NCI-H146 treated with DMSO at 0.1 percent for 48 hours (cell line): ENCODE data around the gene GIMAP4.

Experiments
- DNase-seq: peaks from one replicate; lab custom pipeline; 2025; ENCODE audit not compliant: unreplicated experiment; lab: John Stamatoyannopoulos, UW

The GIMAP4 gene

GRCh38 chr7:150567169-150567568 lies at the start of gene GIMAP4:
Gene GIMAP4 (plus strand): TSS chr7:150567390. CDS start chr7:150569902, 2,512 bp downstream.
- DNase-seq: no peak

GRCh38 chr7:150519310-150519709 lies 47.9 kb upstream of the GIMAP4 start:
- DNase-seq: no peak

DNA sequence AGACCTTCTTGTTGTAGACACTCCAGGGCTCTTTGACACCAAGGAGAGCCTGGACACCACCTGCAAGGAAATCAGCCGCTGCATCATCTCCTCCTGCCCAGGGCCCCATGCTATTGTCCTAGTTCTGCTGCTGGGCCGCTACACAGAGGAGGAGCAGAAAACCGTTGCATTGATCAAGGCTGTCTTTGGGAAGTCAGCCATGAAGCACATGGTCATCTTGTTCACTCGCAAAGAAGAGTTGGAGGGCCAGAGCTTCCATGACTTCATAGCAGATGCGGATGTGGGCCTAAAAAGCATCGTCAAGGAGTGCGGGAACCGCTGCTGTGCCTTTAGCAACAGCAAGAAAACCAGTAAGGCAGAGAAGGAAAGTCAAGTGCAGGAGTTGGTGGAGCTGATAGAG lies 47.0 kb upstream of the GIMAP4 start:
- DNase-seq: no peak

DNA sequence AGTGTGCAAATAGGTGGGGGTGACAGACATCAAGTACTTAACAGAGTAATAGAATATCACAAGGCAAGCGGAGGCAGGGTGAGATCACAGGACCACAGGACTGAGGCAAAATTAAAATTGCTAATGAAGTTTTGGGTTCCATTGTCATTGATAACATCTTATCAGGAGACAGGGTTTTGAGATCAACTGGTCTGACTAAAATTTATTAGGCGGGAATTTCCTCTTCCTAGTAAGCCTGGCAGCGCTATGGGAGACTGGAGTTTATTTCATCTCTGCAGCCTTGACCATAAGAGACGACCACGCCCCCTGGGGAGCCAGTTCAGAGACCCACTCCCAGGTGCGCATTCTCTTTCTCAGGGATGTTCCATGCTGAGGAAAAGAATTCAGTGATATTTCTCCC lies 44.3 kb upstream of the GIMAP4 start:
- peak; percentile 8 for DNase-seq

- DNase-seq: no peak
Observed at GRCh38 chr7:150524018-150524417, 43.2 kb upstream of the GIMAP4 start.

DNA sequence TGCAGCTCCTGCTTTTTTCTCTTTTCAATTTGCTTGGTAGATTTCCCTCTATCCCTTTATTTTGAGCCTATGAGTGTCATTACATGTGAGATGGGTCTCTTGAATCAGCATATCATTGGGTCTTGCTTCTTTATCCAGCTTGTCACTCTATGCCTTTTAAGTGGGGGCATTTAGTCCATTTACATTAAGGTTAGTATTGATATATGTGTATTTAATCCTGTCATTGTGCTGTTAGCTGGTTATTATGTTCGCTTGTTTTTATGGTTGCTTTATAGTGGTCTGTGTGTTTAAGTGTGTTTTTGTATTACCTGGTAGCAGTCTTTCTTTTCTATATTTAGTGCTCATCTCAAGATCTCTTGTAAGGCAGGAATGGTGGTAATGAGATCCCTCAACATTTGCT lies 35.5 kb upstream of the GIMAP4 start:
- no peak for DNase-seq

DNA sequence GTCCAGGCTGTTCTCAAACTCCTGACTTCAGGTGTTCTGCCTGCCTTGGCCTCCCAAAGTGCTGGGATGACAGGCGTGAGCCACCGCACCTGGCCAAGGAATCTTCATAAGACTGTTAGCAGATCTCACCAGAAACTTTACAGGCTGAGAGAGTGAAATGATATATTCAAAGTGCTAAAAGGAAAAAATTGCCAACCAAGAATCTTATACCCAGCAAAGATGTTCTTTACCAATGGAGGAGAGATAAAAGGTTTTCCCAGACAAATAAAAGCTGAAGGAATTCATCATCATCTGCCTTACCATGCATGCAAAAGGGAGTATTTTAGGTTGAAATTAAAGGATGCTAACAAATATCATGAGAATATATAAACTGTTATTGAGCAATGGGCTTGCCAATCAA lies 28.9 kb upstream of the GIMAP4 start:
- no peak for DNase-seq

GRCh38 chr7:150553163-150553562 lies 14.0 kb upstream of the GIMAP4 start:
- no peak for DNase-seq

DNA sequence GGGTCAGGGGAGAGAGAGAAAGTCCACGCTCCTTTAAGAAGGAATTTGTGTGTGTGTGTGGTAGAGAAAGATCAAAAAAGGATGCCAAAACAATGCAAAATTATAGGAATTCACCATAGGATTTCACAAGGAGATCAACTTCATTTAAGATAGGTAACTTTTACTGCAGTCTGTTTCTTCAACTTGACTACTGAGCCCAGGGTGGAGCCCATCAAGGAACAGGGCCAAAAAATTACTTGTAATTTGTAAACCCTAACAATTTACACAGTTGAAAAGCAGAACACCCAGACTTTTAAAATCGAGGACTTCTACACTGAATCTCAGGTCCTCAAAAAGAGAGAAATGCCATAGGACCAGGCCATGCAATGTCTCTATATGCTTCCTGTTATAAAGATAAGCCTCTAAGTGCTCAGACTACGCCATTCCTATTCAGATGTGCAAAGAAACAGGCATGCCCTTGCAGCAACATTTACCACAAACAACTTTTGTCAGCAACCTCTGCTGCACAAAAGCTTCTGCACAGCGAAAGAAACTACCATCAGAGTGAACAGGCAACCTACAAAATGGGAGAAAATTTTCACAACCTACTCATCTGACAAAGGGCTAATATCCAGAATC lies 10.6 kb upstream of the GIMAP4 start:
- no peak for DNase-seq

- DNase-seq: no peak
Observed at GRCh38 chr7:150560486-150560885, 6.7 kb upstream of the GIMAP4 start.

DNA sequence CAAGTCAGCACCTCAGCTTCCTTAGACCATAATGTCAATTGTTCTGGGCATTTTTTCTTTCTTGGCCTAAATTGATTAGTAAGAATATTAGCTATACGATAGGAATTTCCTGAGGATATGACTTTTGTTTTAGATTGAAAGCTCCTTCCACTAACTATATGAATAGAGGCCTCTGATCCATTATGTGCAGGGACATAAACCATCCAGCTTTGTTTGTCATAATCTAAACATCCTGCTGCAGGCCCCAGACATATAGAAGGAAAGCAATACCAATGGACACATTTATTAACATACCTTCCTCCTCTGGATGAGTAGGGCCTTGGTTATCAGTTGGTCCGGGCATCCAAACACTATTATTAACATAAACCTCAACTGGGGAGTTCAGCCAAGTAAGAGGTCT lies 4.3 kb upstream of the GIMAP4 start:
- no peak for DNase-seq

GRCh38 chr7:150564006-150564405 lies 3.2 kb upstream of the GIMAP4 start:
- no peak for DNase-seq

- no peak for DNase-seq
Observed at GRCh38 chr7:150564566-150564965, 2.6 kb upstream of the GIMAP4 start.

- DNase-seq: no peak
Observed at GRCh38 chr7:150565239-150565638, 2.0 kb upstream of the GIMAP4 start.

- no peak for DNase-seq
Observed at GRCh38 chr7:150566123-150566522, 1.1 kb upstream of the GIMAP4 start.

DNA sequence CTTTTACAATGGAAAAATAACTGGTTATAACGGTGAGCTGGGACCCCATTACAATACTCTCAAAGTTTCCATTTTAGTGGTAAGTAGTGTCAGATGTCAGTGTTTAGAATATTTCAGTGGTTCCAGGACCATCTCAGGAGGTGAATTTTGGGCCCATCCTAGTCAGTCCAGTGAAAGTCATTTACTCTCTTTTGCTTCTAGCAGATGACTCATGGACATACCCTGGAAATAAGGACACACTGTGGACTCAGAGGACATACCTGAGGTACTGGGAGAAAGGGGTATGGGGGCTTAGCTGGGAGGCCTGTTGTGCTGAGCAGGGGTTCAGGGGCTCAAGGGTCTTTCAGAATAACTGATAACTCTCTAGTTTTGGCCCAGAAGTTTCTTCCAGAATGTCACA lies 618 bp upstream of the GIMAP4 start:
- no peak for DNase-seq

DNA sequence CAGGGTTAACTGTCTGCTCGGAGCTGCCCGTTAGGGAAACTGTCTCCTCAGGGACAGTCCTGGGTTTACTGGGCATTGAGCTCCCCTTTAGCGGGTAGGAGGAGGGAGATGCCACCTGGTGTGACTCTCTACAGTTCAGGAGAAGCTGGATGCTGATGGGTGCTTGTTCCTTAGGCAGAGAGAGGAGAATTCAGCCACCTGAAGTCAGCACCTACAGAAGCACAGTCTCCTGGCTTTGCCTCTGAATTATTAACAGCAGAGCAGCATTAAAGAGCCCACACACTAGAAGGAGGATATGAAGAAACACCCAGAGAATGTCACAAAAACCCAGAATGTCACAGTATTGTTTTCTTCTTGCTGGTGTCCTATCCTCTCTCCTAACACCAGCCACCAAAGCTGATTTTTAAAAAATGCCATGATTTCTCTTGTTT lies 696 bp downstream of the GIMAP4 start:
- DNase-seq: no peak

- no peak for DNase-seq
Observed at GRCh38 chr7:150568714-150569113, 1.5 kb downstream of the GIMAP4 start.

- DNase-seq: no peak
Observed at GRCh38 chr7:150569245-150569955, 2.2 kb downstream of the GIMAP4 start.

GRCh38 chr7:150570556-150571465 lies 3.6 kb downstream of the GIMAP4 start:
- DNase-seq: no peak

- no peak for DNase-seq
Observed at GRCh38 chr7:150572496-150572895, 5.3 kb downstream of the GIMAP4 start.
